Mesenchymal stem cell (in vitro differentiated cells and primary cell): ENCODE data around the gene COMMD3.

Source experiments
- DNase-seq: peaks from one replicate; pipeline ENCODE4 v3.0.0-alpha.2; 2013
- H2AFZ ChIP-seq: one replicate; pipeline ENCODE4 v1.6.1; 2013; ENCODE audit warnings: low read depth, mild to moderate bottlenecking, control low read depth, inconsistent platforms, low read length, moderate library complexity
- H2AK5ac ChIP-seq: 2 replicates; pipeline ENCODE4 v1.6.1; 2013; ENCODE audit warnings: low read length, moderate library complexity, mild to moderate bottlenecking, inconsistent platforms; ENCODE audit not compliant: severe bottlenecking
- H2BK120ac ChIP-seq: one replicate; pipeline ENCODE4 v1.6.1; 2013; ENCODE audit warnings: low read depth, mild to moderate bottlenecking, inconsistent platforms, low read length, moderate library complexity
- H2BK12ac ChIP-seq, 2 experiments: one replicate each; pipeline ENCODE4 v1.6.1; 2013; ENCODE audit warnings: inconsistent platforms in 2 of 2, low read length in 2 of 2, mild to moderate bottlenecking in 2 of 2, moderate library complexity in 2 of 2, control low read depth in 1 of 2
- H2BK15ac ChIP-seq: one replicate; pipeline ENCODE4 v1.6.1; 2013; ENCODE audit warnings: mild to moderate bottlenecking, low read depth, inconsistent platforms; ENCODE audit not compliant: poor library complexity, severe bottlenecking
- H2BK5ac ChIP-seq: 2 replicates; pipeline ENCODE4 v1.6.1; 2013; ENCODE audit warnings: low read depth, mild to moderate bottlenecking, low read length, control low read depth, inconsistent platforms; ENCODE audit not compliant: poor library complexity, severe bottlenecking
- H3K14ac ChIP-seq, 2 experiments: one replicate each; pipeline ENCODE4 v1.6.1; 2013; ENCODE audit warnings: inconsistent platforms in 2 of 2, low read length in 2 of 2, control low read depth in 1 of 2, mild to moderate bottlenecking in 1 of 2, moderate library complexity in 1 of 2
- H3K18ac ChIP-seq, 2 experiments: one replicate each; pipeline ENCODE4 v1.6.1; 2013; ENCODE audit warnings: inconsistent platforms in 2 of 2, low read length in 2 of 2, control low read depth in 1 of 2, low read depth in 1 of 2, mild to moderate bottlenecking in 1 of 2
- H3K23ac ChIP-seq, 2 experiments: one replicate each; pipeline ENCODE4 v1.6.1; 2013; ENCODE audit warnings: inconsistent platforms in 2 of 2, low read length in 2 of 2, mild to moderate bottlenecking in 2 of 2, moderate library complexity in 2 of 2, control low read depth in 1 of 2
- H3K27ac ChIP-seq: 2 replicates; pipeline ENCODE4 v1.5.1; 2013; ENCODE audit warnings: mild to moderate bottlenecking, moderate library complexity, low read length, control low read depth, inconsistent platforms; ENCODE audit not compliant: poor library complexity, severe bottlenecking
- H3K27me3 ChIP-seq, 2 experiments: 2 replicates each; pipeline versions ENCODE4 v1.6.1 to v1.7.0; 2013; ENCODE audit warnings: low read length in 2 of 2, mild to moderate bottlenecking in 2 of 2, moderate library complexity in 2 of 2, control low read depth in 1 of 2, inconsistent platforms in 1 of 2; ENCODE audit not compliant: control insufficient read depth in 1 of 2, insufficient read depth in 1 of 2
- H3K36me3 ChIP-seq, 2 experiments: 2 replicates each; pipeline versions ENCODE4 v1.6.1 to v1.7.0; 2013; ENCODE audit warnings: low read length in 2 of 2, control low read depth in 1 of 2, inconsistent platforms in 1 of 2, low read depth in 1 of 2, mild to moderate bottlenecking in 1 of 2; ENCODE audit not compliant: insufficient read depth in 2 of 2, control insufficient read depth in 1 of 2
- H3K4ac ChIP-seq, 2 experiments: one replicate each; pipeline ENCODE4 v1.6.1; 2013; ENCODE audit warnings: inconsistent platforms in 2 of 2, low read length in 2 of 2, mild to moderate bottlenecking in 2 of 2, moderate library complexity in 2 of 2, control low read depth in 1 of 2, low read depth in 1 of 2
- H3K4me1 ChIP-seq: 2 replicates; pipeline ENCODE4 v1.6.1; 2013; ENCODE audit warnings: low read depth, low read length, control low read depth; ENCODE audit not compliant: control insufficient read depth, insufficient read depth
- H3K4me2 ChIP-seq: 2 replicates; pipeline ENCODE4 v1.6.1; 2013; ENCODE audit warnings: low read length, mild to moderate bottlenecking, inconsistent platforms; ENCODE audit not compliant: poor library complexity, severe bottlenecking
- H3K4me3 ChIP-seq, 2 experiments: 2 replicates each; pipeline versions ENCODE4 v1.5.1 to v1.7.0; 2013; ENCODE audit warnings: low read length in 2 of 2, mild to moderate bottlenecking in 2 of 2, control low read depth in 1 of 2, low read depth in 1 of 2; ENCODE audit not compliant: insufficient read depth in 1 of 2
- H3K79me1 ChIP-seq: replicated peaks from 2 replicates; pipeline ENCODE4 v1.6.1; 2013; ENCODE audit warnings: mild to moderate bottlenecking, control low read depth, low read length, inconsistent platforms; ENCODE audit not compliant: poor library complexity, severe bottlenecking
- H3K9ac ChIP-seq: 2 replicates; pipeline ENCODE4 v1.7.0; 2013; ENCODE audit warnings: mild to moderate bottlenecking, low read length, moderate library complexity
- H3K9me3 ChIP-seq: 2 replicates; pipeline ENCODE4 v1.7.0; 2013; ENCODE audit warnings: mild to moderate bottlenecking, low read length; ENCODE audit not compliant: control insufficient read depth
- H4K8ac ChIP-seq: one replicate; pipeline ENCODE4 v1.6.1; 2013; ENCODE audit warnings: inconsistent platforms, mild to moderate bottlenecking, low read length, moderate library complexity
- H4K91ac ChIP-seq: one replicate; pipeline ENCODE4 v1.6.1; 2013; ENCODE audit warnings: mild to moderate bottlenecking, low read length, inconsistent platforms
- WGBS: methylation state at CpG from one replicate; pipeline ENCODE4 v1.1.7; 2013; ENCODE audit warnings: mixed read lengths; 5-methylcytosine and 5-hydroxymethylcytosine counted together

The COMMD3 gene

GRCh38 chr10:22326145-22326702 is 10.0 kb downstream of the COMMD3 start:
- Histone ChIP-seq H3K27me3 (peaks cover 22 to 29% of the 10 kb centered on the region in 2 experiments), H3K79me1 (peaks cover 8% of the 10 kb centered on the region), H2BK5ac (no peak overlapping the region), H3K4me3 (peak overlapping the region; percentile 65 to 77), H2BK15ac (no peak overlapping the region), H3K9me3 (no peaks in the 10 kb centered on the region), H2BK12ac (no peak overlapping the region), H3K18ac (no peak overlapping the region), H2AFZ (no peak overlapping the region), H3K4me2 (peak overlapping the region; percentile 98), H2BK120ac (no peak overlapping the region), H3K4me1 (no peaks in the 10 kb centered on the region), H2AK5ac (no peak overlapping the region), H3K23ac (no peak overlapping the region), H3K14ac (no peak overlapping the region), H3K4ac (no peak overlapping the region), H3K27ac (peak overlapping the region; percentile 70), H3K36me3 (peaks cover 3 to 40% of the 10 kb centered on the region in 2 experiments), H4K91ac (no peak overlapping the region), H4K8ac (no peak overlapping the region), H3K9ac (peak overlapping the region; percentile 89)
- DNase-seq = no peak
- WGBS = 52% methylated on average over 7 of the region's 8 CpGs

- H3K9ac ChIP-seq = no peak overlapping the region
- no peak overlapping the region for H3K27ac ChIP-seq
- no peak overlapping the region for H3K4me3 ChIP-seq
- no peak overlapping the region for H4K91ac ChIP-seq
- peaks cover 2% of the 10 kb centered on the region for H3K4me1 ChIP-seq
- no peak overlapping the region for H2AK5ac ChIP-seq
- H3K36me3 ChIP-seq = peaks cover 3 to 40% of the 10 kb centered on the region in 2 experiments
- H3K4me2 ChIP-seq = no peak overlapping the region
- H3K4ac ChIP-seq = no peak overlapping the region
- H2BK5ac ChIP-seq = no peak overlapping the region
- H3K14ac ChIP-seq = no peak overlapping the region
- H3K18ac ChIP-seq = no peak overlapping the region
- peaks cover 3% of the 10 kb centered on the region for H3K79me1 ChIP-seq
- no peak overlapping the region for H3K23ac ChIP-seq
- no peak for DNase-seq
- H3K27me3 ChIP-seq = peaks cover 9 to 21% of the 10 kb centered on the region in 2 experiments
- H2BK120ac ChIP-seq = no peak overlapping the region
- no peak overlapping the region for H4K8ac ChIP-seq
- H2BK15ac ChIP-seq = no peak overlapping the region
- no peaks in the 10 kb centered on the region for H3K9me3 ChIP-seq
- no peak overlapping the region for H2AFZ ChIP-seq
- 94% methylated on average over 2 of the region's 3 CpGs for WGBS
- no peak overlapping the region for H2BK12ac ChIP-seq
Measured at GRCh38 chr10:22329150-22329549, 13.0 kb downstream of the COMMD3 start.

GRCh38 chr10:22332116-22332692 is 16.0 kb downstream of the COMMD3 start:
- no peak overlapping the region for H3K23ac ChIP-seq
- H3K14ac ChIP-seq = no peak overlapping the region
- H3K9me3 ChIP-seq = no peaks in the 10 kb centered on the region
- H3K79me1 ChIP-seq = no peaks in the 10 kb centered on the region
- H3K4ac ChIP-seq = no peak overlapping the region
- H3K4me3 ChIP-seq = no peak overlapping the region
- H4K8ac ChIP-seq = no peak overlapping the region
- H3K27ac ChIP-seq = no peak overlapping the region
- no peak overlapping the region for H2BK120ac ChIP-seq
- no peak overlapping the region for H2AK5ac ChIP-seq
- WGBS = 74% methylated on average over 6 of the region's 7 CpGs
- H2BK5ac ChIP-seq = no peak overlapping the region
- H3K27me3 ChIP-seq = peaks cover 34 to 43% of the 10 kb centered on the region in 2 experiments
- DNase-seq = no peak
- H4K91ac ChIP-seq = no peak overlapping the region
- H2BK12ac ChIP-seq = no peak overlapping the region
- no peak overlapping the region for H3K4me2 ChIP-seq
- peaks cover 3 to 31% of the 10 kb centered on the region in 2 experiments for H3K36me3 ChIP-seq
- H3K18ac ChIP-seq = no peak overlapping the region
- peaks cover 24% of the 10 kb centered on the region for H3K4me1 ChIP-seq
- H2BK15ac ChIP-seq = no peak overlapping the region
- H3K9ac ChIP-seq = no peak overlapping the region
- no peak overlapping the region for H2AFZ ChIP-seq

GRCh38 chr10:22333167-22333974 is 17.2 kb downstream of the COMMD3 start:
- Histone ChIP-seq H4K8ac (no peak overlapping the region), H3K14ac (no peak overlapping the region), H2BK120ac (no peak overlapping the region), H3K36me3 (peaks cover 3 to 20% of the 10 kb centered on the region in 2 experiments), H3K4me2 (no peak overlapping the region), H3K27me3 (peaks cover 46 to 54% of the 10 kb centered on the region in 2 experiments), H3K79me1 (no peaks in the 10 kb centered on the region), H2BK5ac (no peak overlapping the region), H2AFZ (no peak overlapping the region), H2BK15ac (no peak overlapping the region), H3K9ac (no peak overlapping the region), H3K4me1 (peaks cover 24% of the 10 kb centered on the region), H3K23ac (no peak overlapping the region), H2AK5ac (no peak overlapping the region), H3K18ac (no peak overlapping the region), H4K91ac (no peak overlapping the region), H3K4me3 (no peak overlapping the region), H3K27ac (no peak overlapping the region), H3K4ac (no peak overlapping the region), H2BK12ac (no peak overlapping the region), H3K9me3 (no peaks in the 10 kb centered on the region)
- 18% methylated on average over 23 of the region's 25 CpGs for WGBS
- DNase-seq = peak; percentile 10
